K562 (cell line): ENCODE data around the gene PAX8. TPM values are rescaled to one million over a fixed set of nuclear protein-coding genes. Genes with fewer than 3 reads are reported as not detected.

Experiments
- CBX5 ChIP-seq: IDR thresholded peaks from 2 replicates; pipeline ENCODE4 v1.6.1; 2014; ENCODE audit warnings: low read depth, borderline replicate concordance
- CHD4 ChIP-seq: fragments of 200-600 bp; sonication (generic); IDR thresholded peaks from 3 replicates; pipeline ENCODE4 v1.6.1; 2012; ENCODE audit warnings: low read depth, mild to moderate bottlenecking, mixed read lengths, low read length, inconsistent platforms; ENCODE audit not compliant: insufficient read depth, insufficient replicate concordance, poor library complexity, severe bottlenecking
- DIDO1 ChIP-seq: fragments of 450-650 bp; IDR thresholded peaks from 2 replicates; pipeline ENCODE4 v1.6.1; 2016; ENCODE audit warnings: low read depth, missing biosample characterization, missing genetic modification characterization
- ESRRB ChIP-seq: fragments of 250-450 bp; sonication (Bioruptor Pico); IDR thresholded peaks from 2 replicates; pipeline ENCODE4 v1.5.0; 2020; ENCODE audit warnings: mild to moderate bottlenecking, moderate library complexity, borderline replicate concordance
- FOS ChIP-seq: IDR thresholded peaks from 3 replicates; pipeline ENCODE4 v1.6.1; 2011; ENCODE audit not compliant: insufficient read length; ENCODE audit errors: extremely low read depth
- HNRNPH1 ChIP-seq: fragments of 200-400 bp; formaldehyde crosslinking; optimal IDR thresholded peaks from 2 replicates; pipeline ENCODE3; 2017; ENCODE audit warnings: low read depth, mild to moderate bottlenecking, low read length, moderate library complexity
- KDM4B ChIP-seq, 2 experiments: fragments of 450-650 bp in 1 of 2; sonication (generic) in 1 of 2; IDR thresholded peaks; 2 replicates each; pipeline ENCODE4 v1.6.1; 2016 to 2017; ENCODE audit warnings: borderline replicate concordance in 2 of 2, antibody characterized with exemption in 1 of 2, low read depth in 1 of 2, mild to moderate bottlenecking in 1 of 2
- MBD1 ChIP-seq: fragments of 250-450 bp; sonication (Bioruptor Pico); IDR thresholded peaks from 2 replicates; pipeline ENCODE4 v1.8.0; 2022; ENCODE audit warnings: inconsistent platforms
- MNT ChIP-seq, 2 experiments: fragments of 450-650 bp; conservative IDR thresholded peaks; 2 replicates each; pipeline ENCODE4 v1.6.1; 2017; ENCODE audit warnings: mild to moderate bottlenecking in 2 of 2, moderate library complexity in 2 of 2
- NFYB ChIP-seq: IDR thresholded peaks from 2 replicates; pipeline ENCODE4 v1.6.1; 2011; ENCODE audit warnings: mild to moderate bottlenecking, moderate library complexity; ENCODE audit not compliant: insufficient read length; ENCODE audit errors: extremely low read depth
- RNF2 ChIP-seq: sonication (generic); IDR thresholded peaks from 2 replicates; pipeline ENCODE4 v1.6.1; 2016
- SAP30 ChIP-seq: fragments of 200-600 bp; sonication (generic); IDR thresholded peaks from 2 replicates; pipeline ENCODE4 v1.6.1; 2012; ENCODE audit warnings: borderline replicate concordance, low read depth, mild to moderate bottlenecking, moderate library complexity, low read length, control low read depth, inconsistent platforms; ENCODE audit not compliant: insufficient read depth, poor library complexity, severe bottlenecking
- SMAD4 ChIP-seq: fragments of 250-450 bp; sonication (Bioruptor Pico); conservative IDR thresholded peaks from 2 replicates; pipeline ENCODE4 v1.8.0; 2021; ENCODE audit warnings: inconsistent platforms, mild to moderate bottlenecking, moderate library complexity
- TAL1 ChIP-seq: fragments of 450-650 bp; IDR thresholded peaks from 2 replicates; pipeline ENCODE4 v1.6.1; 2016; ENCODE audit warnings: mild to moderate bottlenecking
- ZNF449 ChIP-seq: fragments of 250-450 bp; sonication (Bioruptor Pico); IDR thresholded peaks from 2 replicates; pipeline ENCODE4 v1.8.0; 2022; ENCODE audit warnings: moderate library complexity, mild to moderate bottlenecking, inconsistent platforms
- ZNF507 ChIP-seq: conservative IDR thresholded peaks from 2 replicates; pipeline ENCODE4 v1.6.1; 2017; ENCODE audit warnings: missing genetic modification characterization, missing compliant biosample characterization
- ZNF76 ChIP-seq: fragments of 250-450 bp; sonication (Bioruptor Pico); IDR thresholded peaks from 2 replicates; pipeline ENCODE4 v1.4.0; 2020; ENCODE audit warnings: mild to moderate bottlenecking, moderate library complexity, borderline replicate concordance
- ZNF780A ChIP-seq: fragments of 250-450 bp; sonication (Bioruptor Pico); IDR thresholded peaks from 2 replicates; pipeline ENCODE4 v1.5.0; 2021; ENCODE audit warnings: mild to moderate bottlenecking
- ZSCAN29 ChIP-seq: fragments of 450-650 bp; IDR thresholded peaks from 2 replicates; pipeline ENCODE4 v1.6.1; 2017
- polyA plus RNA-seq, 8 experiments: library from polyadenylated mRNA; depleted of rRNA in 4 of 8; stranded (reverse) in 5 of 8; unstranded in 3 of 8; fragments of >200 nt; fragmentation: Nextera tagmentation in 2 of 8; fragmentation: Illumina TruSeq in 1 of 8; extraction: Ambion mirVana in 2 of 8; extraction: Trizol in 1 of 8; gene quantifications; 2 replicates each; pipeline versions ENCODE4 v1.2.1 to v1.2.3, GENCODE V29; 2011 to 2014; ENCODE audit warnings: inconsistent platforms in 1 of 8, missing spikeins in 1 of 8
- total RNA-seq, 7 experiments: library from RNA; depleted of rRNA in 6 of 7; stranded (reverse); fragments of >200 nt in 6 of 7; fragmentation: Illumina TruSeq in 2 of 7; extraction: Trizol in 2 of 7; gene quantifications; 2 replicates each; pipeline versions ENCODE4 v1.2.1 to v1.2.3, GENCODE V29; 2011 to 2021; ENCODE audit warnings: low replicate concordance in 1 of 7
- TF ChIP-seq, protein P1 (sequence below): sonication (generic); formaldehyde crosslinking; IDR thresholded peaks from 2 replicates; pipeline ENCODE4 v1.8.0; 2022; ENCODE audit warnings: mild to moderate bottlenecking, missing genetic modification reagents
- TF ChIP-seq, protein P2 (sequence below): fragments of 250-450 bp; sonication (Bioruptor Pico); IDR thresholded peaks from 2 replicates; pipeline ENCODE4 v1.9.0; 2021; ENCODE audit warnings: mild to moderate bottlenecking

Gene PAX8
- total and polyA plus RNA-seq, 9 of the 15 experiments (the other 6 are each of a cell fraction or from before 2014, with no cell fraction given), result 0.13 to 2.1 (median 0.51) TPM

DNA sequence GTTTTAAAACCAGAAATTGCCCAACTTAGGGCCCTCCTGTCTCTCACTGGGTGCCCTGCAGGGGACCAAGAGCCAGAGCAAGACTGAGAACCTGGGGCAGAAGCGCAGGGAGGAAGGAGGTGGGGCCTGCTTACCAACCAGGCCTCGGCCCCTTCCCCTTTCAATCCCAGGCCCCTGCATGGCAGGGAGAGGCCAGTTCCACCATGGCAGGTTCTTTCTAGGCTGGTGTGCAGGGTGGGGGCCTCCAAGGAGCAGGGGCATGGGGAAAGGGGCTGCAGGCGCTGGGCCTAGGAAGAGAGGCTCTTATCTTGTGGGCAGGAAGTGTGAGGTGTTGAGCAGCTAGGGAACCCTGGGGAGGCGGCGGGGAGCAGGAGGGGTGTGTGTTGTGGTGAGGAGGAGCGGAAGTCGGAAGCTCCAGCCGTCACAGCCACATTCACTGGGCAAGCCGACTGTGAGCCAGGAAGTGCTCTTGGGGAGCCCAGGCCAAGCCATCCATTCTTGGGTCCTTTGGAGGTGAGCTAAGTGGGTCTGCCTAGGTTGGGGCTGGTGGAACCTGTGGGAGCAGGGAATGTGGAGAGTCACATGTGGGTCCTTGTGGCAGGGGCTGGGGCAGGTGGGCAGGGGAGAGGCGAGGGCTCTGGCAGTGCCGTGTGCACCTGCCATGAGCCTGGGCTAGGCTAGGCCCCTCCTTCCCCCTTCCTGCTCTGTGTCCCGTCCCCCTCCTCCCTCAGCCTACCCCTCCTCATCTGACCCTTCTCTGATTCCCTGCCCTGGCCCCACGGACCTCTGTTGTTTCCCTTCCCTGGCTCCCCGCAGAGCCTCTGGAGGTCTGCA, 105.0 kb downstream of the PAX8 start, which contains the start of gene PSD4 (continued):
- no peak for TF ChIP-seq ZNF449
- TF ChIP-seq CHD4, result no peak
- TF ChIP-seq RNF2, result peak; percentile 56; the same call in 1 of the 2 replicates
- no peak for TF ChIP-seq ZNF780A (CRISPR knock-in tag)
- TF ChIP-seq ZNF507, result no peak
- TF ChIP-seq CBX5, result no peak
- TF ChIP-seq MNT (conservative IDR thresholded peaks at IDR 0.05), result peak in 1 of 2 experiments; percentile 69; a peak in 2 of 4 replicates
- TF ChIP-seq SAP30, result no peak
- TF ChIP-seq MBD1 (CRISPR knock-in tag), result no peak
- no peak for TF ChIP-seq HNRNPH1
- TF ChIP-seq TAL1, result no peak
- TF ChIP-seq ZNF76 (CRISPR knock-in tag), result no peak
- TF ChIP-seq KDM4B (IDR thresholded peaks at IDR 0.05; ENCODE audit: borderline replicate concordance in 2 of 2, low read depth in 1 of 2), result no peak; a peak in 1 of 4 replicates
- no peak for TF ChIP-seq DIDO1 (tag)
- no peak for TF ChIP-seq NFYB
- no peak for TF ChIP-seq FOS
- no peak for TF ChIP-seq ZSCAN29
- no peak for TF ChIP-seq ESRRB (CRISPR knock-in tag)
- TF ChIP-seq, protein P1, sequence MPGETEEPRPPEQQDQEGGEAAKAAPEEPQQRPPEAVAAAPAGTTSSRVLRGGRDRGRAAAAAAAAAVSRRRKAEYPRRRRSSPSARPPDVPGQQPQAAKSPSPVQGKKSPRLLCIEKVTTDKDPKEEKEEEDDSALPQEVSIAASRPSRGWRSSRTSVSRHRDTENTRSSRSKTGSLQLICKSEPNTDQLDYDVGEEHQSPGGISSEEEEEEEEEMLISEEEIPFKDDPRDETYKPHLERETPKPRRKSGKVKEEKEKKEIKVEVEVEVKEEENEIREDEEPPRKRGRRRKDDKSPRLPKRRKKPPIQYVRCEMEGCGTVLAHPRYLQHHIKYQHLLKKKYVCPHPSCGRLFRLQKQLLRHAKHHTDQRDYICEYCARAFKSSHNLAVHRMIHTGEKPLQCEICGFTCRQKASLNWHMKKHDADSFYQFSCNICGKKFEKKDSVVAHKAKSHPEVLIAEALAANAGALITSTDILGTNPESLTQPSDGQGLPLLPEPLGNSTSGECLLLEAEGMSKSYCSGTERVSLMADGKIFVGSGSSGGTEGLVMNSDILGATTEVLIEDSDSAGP, result no peak
- peak; percentile 49; the same call in 1 of the 2 replicates for TF ChIP-seq SMAD4 (CRISPR knock-in tag)
- TF ChIP-seq, protein P2, sequence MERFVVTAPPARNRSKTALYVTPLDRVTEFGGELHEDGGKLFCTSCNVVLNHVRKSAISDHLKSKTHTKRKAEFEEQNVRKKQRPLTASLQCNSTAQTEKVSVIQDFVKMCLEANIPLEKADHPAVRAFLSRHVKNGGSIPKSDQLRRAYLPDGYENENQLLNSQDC (CRISPR knock-in tag), result no peak
